ENCODE measurements around the gene PTRHD1.

GRCh38 chr2:24788816-24789215, 4.4 kb downstream of the PTRHD1 start:
- no peak for TF ChIP-seq EZH2 (IDR thresholded peaks at IDR 0.05; ENCODE audit: insufficient read depth, poor library complexity, severe bottlenecking)
- no peak for TF ChIP-seq EZH2phosphoT487 (IDR thresholded peaks at IDR 0.05; ENCODE audit: insufficient read depth, low read depth)
